Neural cell (in vitro differentiated cells): ENCODE results near the gene CACNA1H.

Experiments used
- EP300 ChIP-seq: fragments of 450-650 bp; conservative IDR thresholded peaks from 2 replicates; pipeline ENCODE4 v1.6.1; 2014; ENCODE audit warnings: antibody characterized with exemption, mild to moderate bottlenecking, moderate library complexity; ENCODE audit not compliant: poor library complexity, severe bottlenecking
- EZH2 ChIP-seq: fragments of 200-600, 300-800 bp; shearing (Covaris generic), sonication (generic); IDR thresholded peaks from 2 replicates; pipeline ENCODE4 v1.6.1; 2014; ENCODE audit warnings: antibody characterized with exemption, low read length, borderline replicate concordance, mild to moderate bottlenecking; ENCODE audit not compliant: insufficient read depth, poor library complexity, severe bottlenecking
- POLR2AphosphoS5 ChIP-seq: IDR thresholded peaks from 2 replicates; pipeline ENCODE4 v1.6.1; 2012
- RAD21 ChIP-seq: fragments of 450-650 bp; conservative IDR thresholded peaks from 2 replicates; pipeline ENCODE4 v1.6.1; 2014; ENCODE audit warnings: antibody characterized with exemption, mild to moderate bottlenecking, moderate library complexity
- REST ChIP-seq: IDR thresholded peaks from 2 replicates; pipeline ENCODE4 v1.6.1; 2012; ENCODE audit warnings: borderline replicate concordance
- TAF1 ChIP-seq: IDR thresholded peaks from 2 replicates; pipeline ENCODE4 v1.6.1; 2012; ENCODE audit warnings: low read depth
- TF ChIP-seq, protein P1 (sequence below): fragments of 450-650 bp; IDR thresholded peaks from 2 replicates; pipeline ENCODE4 v1.5.1; 2014; ENCODE audit warnings: antibody characterized with exemption, mild to moderate bottlenecking, moderate library complexity; ENCODE audit not compliant: poor library complexity, severe bottlenecking

- TF ChIP-seq POLR2AphosphoS5 (no peak), TAF1 (no peak), EZH2 (no peak), RAD21 (no peak), REST (no peak), EP300 (no peak)
- TF ChIP-seq, protein P1, sequence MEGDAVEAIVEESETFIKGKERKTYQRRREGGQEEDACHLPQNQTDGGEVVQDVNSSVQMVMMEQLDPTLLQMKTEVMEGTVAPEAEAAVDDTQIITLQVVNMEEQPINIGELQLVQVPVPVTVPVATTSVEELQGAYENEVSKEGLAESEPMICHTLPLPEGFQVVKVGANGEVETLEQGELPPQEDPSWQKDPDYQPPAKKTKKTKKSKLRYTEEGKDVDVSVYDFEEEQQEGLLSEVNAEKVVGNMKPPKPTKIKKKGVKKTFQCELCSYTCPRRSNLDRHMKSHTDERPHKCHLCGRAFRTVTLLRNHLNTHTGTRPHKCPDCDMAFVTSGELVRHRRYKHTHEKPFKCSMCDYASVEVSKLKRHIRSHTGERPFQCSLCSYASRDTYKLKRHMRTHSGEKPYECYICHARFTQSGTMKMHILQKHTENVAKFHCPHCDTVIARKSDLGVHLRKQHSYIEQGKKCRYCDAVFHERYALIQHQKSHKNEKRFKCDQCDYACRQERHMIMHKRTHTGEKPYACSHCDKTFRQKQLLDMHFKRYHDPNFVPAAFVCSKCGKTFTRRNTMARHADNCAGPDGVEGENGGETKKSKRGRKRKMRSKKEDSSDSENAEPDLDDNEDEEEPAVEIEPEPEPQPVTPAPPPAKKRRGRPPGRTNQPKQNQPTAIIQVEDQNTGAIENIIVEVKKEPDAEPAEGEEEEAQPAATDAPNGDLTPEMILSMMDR, result no peak
Observed at GRCh38 chr16:1265826-1266225, 112.9 kb downstream of the CACNA1H start.
